AG04449 (cell line): ENCODE measurements around the gene ACSS3.

Experiments used
- CTCF ChIA-PET: fragments of 350-600 bp; formaldehyde crosslinking; extraction: SDS; loops from one replicate; lab custom pipeline; 2021; ENCODE audit warnings: antibody characterized with exemption; lab: Yijun Ruan, JAX
- POLR2A ChIA-PET: fragments of 400-600, 350-600 bp; formaldehyde crosslinking; extraction: SDS; loops from one replicate; lab custom pipeline; 2020; ENCODE audit warnings: antibody characterized with exemption, inconsistent platforms; lab: Yijun Ruan, JAX
- DNase-seq: peaks from one replicate; pipeline ENCODE4 v3.0.0-alpha.2; 2010; ENCODE audit warnings: low read depth, low spot score
- H3K4me3 ChIP-seq: 2 replicates; pipeline ENCODE4 v1.5.1; 2011; ENCODE audit warnings: low read depth, mild to moderate bottlenecking, control low read depth, low read length
- CTCF ChIP-seq: IDR thresholded peaks from one replicate; pipeline ENCODE4 v1.5.1; 2011; ENCODE audit warnings: mild to moderate bottlenecking, moderate library complexity, low read length, control low read depth, inconsistent platforms; ENCODE audit not compliant: insufficient read depth; ENCODE audit errors: missing control alignments

The ACSS3 gene

GRCh38 chr12:81245907-81246570 lies 168.2 kb downstream of the ACSS3 start:
- H3K4me3 ChIP-seq = no peak overlapping the region
- TF ChIP-seq CTCF = no peak
- ChIA-PET POLR2A (no interaction called here), CTCF (interaction anchor here (0.8 kb wide), 1 partner anchor 12 kb away, joined by 4 read pairs; no protein-coding TSS in a partner anchor)
- no peak for DNase-seq

- ChIA-PET CTCF (no interaction called here), POLR2A (no interaction called here)
- DNase-seq = no peak
- H3K4me3 ChIP-seq = no peak overlapping the region
- TF ChIP-seq CTCF = no peak
These were observed 172.1 kb downstream of the ACSS3 start for GRCh38 chr12:81249976-81250375.

GRCh38 chr12:81252228-81252627 lies 174.3 kb downstream of the ACSS3 start:
- ChIA-PET POLR2A (no interaction called here), CTCF (no interaction called here)
- no peak for DNase-seq
- H3K4me3 ChIP-seq = no peak overlapping the region
- no peak for TF ChIP-seq CTCF

GRCh38 chr12:81253360-81253759 lies 175.5 kb downstream of the ACSS3 start:
- POLR2A ChIA-PET = no interaction called here
- DNase-seq = no peak
- no peak overlapping the region for H3K4me3 ChIP-seq
- no peak for TF ChIP-seq CTCF
- CTCF ChIA-PET = no interaction called here

- TF ChIP-seq CTCF = no peak
- no peak for DNase-seq
- H3K4me3 ChIP-seq = no peak overlapping the region
- POLR2A ChIA-PET = no interaction called here
- CTCF ChIA-PET = no interaction called here
These were observed 177.6 kb downstream of the ACSS3 start for GRCh38 chr12:81255456-81255855.

GRCh38 chr12:81255947-81256346 lies 178.1 kb downstream of the ACSS3 start:
- H3K4me3 ChIP-seq = no peak overlapping the region
- TF ChIP-seq CTCF = no peak
- ChIA-PET POLR2A (no interaction called here), CTCF (no interaction called here)
- DNase-seq = no peak
